NCI-H345 (cell line): ENCODE data around the gene SMAP2.

Source experiments
- DNase-seq: peaks from one replicate; lab custom pipeline; 2025; lab: John Stamatoyannopoulos, UW

The SMAP2 gene

GRCh38 chr1:40390857-40391256 lies 17.3 kb downstream of the SMAP2 start:
- no peak for DNase-seq

GRCh38 chr1:40391688-40392145 lies 18.2 kb downstream of the SMAP2 start:
- DNase-seq: no peak

- DNase-seq: no peak
These were observed 18.7 kb downstream of the SMAP2 start for GRCh38 chr1:40392221-40392620.

DNA sequence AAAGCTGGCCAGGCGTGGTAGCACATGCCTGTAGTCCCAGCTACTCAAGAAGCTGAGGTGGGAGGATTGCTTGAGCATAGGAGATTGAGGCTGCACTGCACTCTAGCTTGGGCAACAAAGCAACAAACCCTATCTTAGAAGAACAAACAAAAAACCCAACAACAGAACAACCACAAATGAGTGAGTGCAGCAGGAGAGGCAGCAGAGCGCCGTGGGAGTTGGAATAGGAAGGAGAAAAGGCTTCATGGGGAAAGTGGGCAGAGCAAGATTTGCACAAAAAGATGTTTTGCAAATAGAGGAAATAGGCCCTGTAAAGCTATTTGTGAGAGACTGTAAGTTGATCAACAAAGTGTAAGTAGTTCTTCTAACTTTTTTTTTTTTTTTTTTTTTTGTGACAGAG lies 19.6 kb downstream of the SMAP2 start:
- DNase-seq: no peak

DNA sequence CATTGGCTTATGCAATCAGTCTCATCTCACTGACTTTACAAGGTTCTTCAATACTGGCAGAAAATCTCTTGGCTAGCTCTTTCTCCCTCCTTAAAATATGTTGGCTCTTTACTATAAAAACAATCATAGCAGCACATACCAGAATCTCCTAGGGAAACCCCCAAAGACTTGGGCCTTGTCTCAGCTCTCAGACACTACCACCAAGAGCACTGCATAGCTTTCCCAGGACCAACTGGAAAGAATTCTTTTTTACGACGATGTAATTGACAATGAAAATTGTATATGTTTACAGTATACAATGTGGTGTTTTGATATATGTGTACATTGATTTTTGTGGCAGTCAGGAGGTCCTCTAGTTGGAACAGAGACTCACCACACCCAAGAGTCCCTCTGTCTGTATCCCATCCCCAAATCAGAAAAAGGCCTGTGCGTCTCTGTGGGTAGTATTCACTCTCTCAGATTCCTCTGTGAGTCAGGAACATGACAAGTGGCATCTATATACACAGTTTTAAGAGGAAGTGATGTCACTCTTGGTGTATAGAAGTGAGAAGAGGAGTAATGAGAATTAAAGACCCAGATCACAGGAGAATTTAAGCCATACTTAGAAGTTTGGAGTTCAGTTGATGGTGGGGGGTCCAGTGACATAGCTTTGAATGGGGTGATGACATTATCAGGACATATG lies 21.1 kb downstream of the SMAP2 start:
- no peak for DNase-seq

- DNase-seq: no peak
These were observed 22.0 kb downstream of the SMAP2 start for GRCh38 chr1:40395190-40396175.

GRCh38 chr1:40396420-40396819 lies 22.9 kb downstream of the SMAP2 start:
- no peak for DNase-seq

DNA sequence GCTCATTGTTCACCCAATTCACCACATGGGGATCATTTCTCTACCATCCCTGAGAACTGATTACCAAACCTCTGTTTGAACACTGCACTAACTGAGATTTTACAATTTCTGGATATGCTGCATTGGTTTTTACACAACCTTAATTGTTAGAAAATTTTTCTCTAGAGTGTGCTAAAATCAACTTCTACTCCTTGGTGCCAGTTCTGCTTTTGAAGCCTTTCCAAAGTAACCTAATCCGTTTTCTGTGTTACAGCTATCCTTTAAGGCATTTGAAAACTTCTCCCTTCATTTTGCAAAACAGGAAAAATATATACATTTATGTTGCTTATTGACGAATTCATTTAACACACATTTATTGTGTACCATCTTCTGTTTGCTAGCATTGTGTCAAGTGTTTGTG lies 23.7 kb downstream of the SMAP2 start:
- no peak for DNase-seq

DNA sequence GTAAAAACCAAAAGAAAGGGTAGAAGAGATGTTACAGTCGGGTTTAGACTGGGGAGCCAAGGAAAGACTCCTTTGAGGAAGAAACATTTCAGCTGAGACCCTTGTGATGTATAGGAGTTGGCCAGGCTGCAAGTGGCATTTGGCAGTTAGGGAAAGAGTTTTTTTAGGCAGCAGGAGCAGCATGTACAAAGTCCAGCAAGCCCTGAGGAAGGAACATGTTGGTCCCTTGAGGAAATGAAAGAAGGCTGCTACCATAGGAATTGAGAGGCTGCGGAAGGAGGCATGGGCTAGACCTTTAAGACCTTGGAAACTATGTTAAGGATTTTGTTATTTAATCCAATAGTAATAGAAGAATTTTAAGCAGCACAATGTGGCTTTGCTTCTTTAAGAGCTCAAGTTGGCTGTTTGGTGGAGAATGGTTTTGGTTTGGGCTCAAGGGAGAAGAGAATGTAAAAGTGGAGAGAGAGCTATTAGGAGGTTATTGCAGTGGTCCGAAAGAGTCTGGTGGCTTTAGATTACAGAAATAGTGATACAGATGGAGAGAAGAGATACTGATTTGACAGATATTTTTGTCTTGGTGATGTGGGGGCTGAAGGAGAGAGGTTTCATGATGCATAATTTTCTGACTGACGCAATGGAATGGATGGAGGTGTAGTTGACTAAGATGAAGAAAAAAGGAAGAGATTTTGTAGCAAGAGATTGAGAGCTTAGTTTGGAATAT lies 26.6 kb downstream of the SMAP2 start:
- DNase-seq: no peak

DNA sequence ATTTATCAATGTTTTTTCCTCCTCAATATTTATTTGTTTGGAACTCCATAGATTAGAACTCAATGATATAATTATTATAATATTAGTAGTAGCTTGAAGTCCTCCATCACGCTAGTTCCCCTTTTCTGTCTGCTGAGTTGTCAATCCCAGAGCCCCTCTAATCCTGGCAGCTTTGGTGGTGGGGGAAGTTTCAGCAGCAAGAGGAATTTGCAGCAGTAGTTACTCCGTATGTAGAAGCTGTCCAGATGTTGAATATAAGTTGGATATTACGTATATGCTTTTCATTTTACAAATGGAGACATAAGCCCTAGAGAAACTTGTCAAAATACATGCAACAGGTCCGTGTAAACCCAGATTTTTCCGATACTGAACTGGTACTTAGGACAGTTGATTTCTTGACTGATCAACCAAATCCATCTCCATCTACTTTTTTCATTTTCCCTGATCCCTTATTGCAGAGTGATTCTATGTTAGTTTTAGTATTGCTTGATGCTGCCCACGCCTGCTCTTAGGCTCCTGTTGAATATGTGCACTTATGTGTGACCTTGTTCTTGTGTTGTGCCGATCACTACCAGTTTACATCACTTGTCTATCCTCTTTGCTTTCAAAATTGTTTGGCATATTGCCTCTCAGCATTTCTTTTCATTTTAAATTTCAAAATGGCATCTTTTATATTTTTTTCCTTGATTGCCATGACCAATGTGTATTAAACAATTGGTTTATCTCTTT lies 28.1 kb downstream of the SMAP2 start:
- DNase-seq: no peak

- DNase-seq: peak; percentile 43
These were observed 31.3 kb downstream of the SMAP2 start for GRCh38 chr1:40404670-40405462.

- no peak for DNase-seq
These were observed 32.3 kb downstream of the SMAP2 start for GRCh38 chr1:40405812-40406211.

DNA sequence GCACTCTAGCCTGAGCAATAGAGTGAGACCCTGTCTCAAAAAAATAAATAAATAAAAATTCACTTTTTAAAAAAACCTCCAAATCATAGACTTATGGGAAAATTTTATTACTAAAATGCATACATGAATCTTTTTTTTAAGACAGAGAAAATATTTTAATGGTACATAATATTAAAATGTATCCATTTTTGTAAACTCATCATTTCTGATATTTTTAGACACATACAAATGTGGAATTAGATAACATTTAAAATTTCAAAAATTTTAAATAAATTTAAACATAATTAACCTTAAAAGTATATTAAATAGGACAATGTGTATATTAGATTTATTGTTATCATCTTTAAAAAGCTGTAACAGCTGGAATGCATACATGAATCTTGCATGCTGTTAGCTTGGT lies 33.9 kb downstream of the SMAP2 start:
- no peak for DNase-seq

DNA sequence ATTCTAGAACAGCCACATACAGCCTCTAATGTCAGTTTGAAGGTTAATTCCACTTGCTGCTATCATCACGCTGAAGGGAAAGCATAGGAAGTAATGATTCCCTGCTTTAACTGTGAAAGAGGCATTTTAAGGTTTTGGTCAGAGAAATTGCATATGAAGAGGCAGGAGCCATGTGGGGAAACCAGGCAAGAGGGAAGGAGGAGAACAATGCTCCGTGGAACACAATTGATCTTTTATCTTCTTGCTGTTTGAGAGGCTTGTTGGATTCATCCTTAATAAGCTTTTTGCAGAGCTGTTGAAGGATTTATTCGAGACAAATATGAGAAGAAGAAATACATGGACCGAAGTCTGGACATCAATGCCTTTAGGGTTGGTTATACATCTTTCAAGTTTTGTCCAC lies 35.9 kb downstream of the SMAP2 start:
- no peak for DNase-seq

DNA sequence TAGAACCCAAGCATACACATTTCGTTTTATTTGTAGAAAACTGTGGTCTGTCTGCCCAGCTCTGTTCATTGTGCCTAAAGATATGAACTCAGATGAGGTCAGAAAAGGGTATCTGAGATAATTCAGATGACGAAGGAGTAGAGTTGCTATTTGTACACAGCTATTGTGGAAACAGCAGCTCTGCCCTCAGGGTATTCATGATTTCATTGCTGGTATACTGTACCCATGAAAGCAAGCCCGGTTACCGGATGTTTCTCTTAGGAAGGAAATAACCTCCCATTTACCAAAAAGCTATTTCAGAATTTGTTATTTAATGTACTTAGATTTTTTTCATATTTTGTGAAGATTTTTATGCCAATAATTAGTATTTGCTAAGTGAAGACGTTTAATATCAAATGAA lies 37.8 kb downstream of the SMAP2 start:
- DNase-seq: no peak

DNA sequence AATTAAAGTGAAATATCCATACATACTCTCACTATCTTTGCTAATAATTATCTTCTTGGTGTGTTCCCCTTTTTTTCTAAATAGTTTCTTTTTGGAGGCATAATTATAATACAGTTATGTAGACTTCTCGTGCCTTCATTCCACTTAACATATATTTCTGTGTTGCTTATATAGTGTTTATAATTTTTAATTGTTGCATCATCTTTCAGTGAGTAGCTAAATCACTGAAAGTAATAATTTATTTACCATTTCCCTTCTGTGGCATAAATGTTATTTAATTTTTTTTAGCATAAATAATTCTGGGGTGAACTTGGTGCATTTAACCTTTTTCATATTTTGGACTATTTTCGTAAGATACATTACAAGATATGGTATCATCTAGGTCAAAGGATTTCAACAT lies 38.3 kb downstream of the SMAP2 start:
- DNase-seq: no peak

DNA sequence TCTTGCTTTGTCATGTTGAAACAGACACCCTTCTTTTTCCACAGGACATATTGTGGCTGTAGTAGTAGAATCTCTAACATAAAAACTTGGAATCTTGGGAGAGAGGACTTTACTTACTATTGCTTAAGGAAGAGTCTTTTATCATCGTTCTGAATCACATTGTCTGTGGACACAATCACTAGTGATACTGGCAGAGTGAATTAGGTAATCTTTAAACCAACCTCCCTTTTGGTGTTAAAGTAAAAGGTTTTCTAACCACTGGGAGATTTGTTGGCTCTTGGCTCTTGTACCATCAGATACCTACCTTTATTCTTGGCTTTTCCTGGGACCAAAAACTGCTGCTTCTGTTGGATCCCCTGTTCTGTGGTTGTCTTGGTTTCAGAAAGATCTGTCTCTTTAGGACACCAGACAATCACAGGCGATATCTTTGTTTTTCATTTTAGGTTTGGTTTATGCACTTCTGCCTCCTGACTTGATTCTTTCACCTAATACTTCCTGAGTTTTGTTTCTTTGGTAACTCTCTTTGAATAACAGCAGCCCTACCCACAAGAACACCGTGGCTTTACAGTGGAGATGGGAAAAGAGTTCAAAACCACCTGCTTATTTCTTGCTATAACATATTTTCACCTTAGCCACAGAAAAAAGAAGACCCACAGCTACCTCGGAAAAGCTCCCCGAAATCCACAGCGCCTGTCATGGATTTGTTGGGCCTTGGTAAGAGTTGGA lies 40.2 kb downstream of the SMAP2 start:
- DNase-seq: no peak

DNA sequence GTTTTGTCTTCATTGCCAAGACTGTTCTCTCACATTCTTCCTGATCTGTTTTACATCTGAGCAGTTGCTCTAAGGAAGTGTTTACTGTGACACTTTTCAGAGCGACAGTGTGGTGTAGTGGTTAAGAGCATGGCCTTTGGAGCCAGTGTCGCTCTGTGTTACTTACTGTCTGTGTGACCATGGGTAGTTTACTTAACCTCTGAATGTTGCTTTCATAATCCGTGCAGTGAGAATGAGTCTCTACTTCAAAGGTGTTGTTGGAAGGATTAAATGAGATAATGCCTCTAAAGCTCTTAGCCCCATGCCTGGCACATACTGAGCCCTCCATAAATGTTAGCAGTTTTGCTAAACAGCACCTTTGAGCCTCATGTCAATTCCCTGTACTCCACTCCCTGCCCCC lies 40.8 kb downstream of the SMAP2 start:
- no peak for DNase-seq

- DNase-seq: no peak
These were observed 43.2 kb downstream of the SMAP2 start for GRCh38 chr1:40416709-40417108.
